Right renal pelvis (tissue), 4 donors: ENCODE data around the gene MEF2C. TPM values are rescaled to one million over a fixed set of nuclear protein-coding genes. Genes with fewer than 3 reads are reported as not detected.

ENCODE experiments used
- DNase-seq, 4 donors: peaks; one replicate each; pipeline ENCODE4 v3.0.0-alpha.2; 2013; ENCODE audit warnings: low read depth in 4 of 4, low spot score in 3 of 4, missing footprints in 1 of 4
- polyA plus RNA-seq, 4 donors: library from polyadenylated mRNA; unstranded; fragments of 120-200 nt; gene quantifications; one replicate each; pipeline ENCODE4 v1.2.1, GENCODE V29; 2013; ENCODE audit not compliant: insufficient read length in 4 of 4

MEF2C gene
- polyA plus RNA-seq, 4 donors, result 35.7 to 47.2 (median 43.0) TPM

- DNase-seq, result peak in 3 of 4 donors; percentile 23 to 43 (median 36)
Measured at GRCh38 chr5:88889189-88890069, 6.4 kb upstream of the MEF2C start.

GRCh38 chr5:88888848-88889188 lies 5.8 kb upstream of the MEF2C start:
- no peak for DNase-seq

- DNase-seq, result no peak
Measured at GRCh38 chr5:88888291-88888690, 5.3 kb upstream of the MEF2C start.

- no peak for DNase-seq
Measured at GRCh38 chr5:88887342-88887741, 4.4 kb upstream of the MEF2C start.

DNA sequence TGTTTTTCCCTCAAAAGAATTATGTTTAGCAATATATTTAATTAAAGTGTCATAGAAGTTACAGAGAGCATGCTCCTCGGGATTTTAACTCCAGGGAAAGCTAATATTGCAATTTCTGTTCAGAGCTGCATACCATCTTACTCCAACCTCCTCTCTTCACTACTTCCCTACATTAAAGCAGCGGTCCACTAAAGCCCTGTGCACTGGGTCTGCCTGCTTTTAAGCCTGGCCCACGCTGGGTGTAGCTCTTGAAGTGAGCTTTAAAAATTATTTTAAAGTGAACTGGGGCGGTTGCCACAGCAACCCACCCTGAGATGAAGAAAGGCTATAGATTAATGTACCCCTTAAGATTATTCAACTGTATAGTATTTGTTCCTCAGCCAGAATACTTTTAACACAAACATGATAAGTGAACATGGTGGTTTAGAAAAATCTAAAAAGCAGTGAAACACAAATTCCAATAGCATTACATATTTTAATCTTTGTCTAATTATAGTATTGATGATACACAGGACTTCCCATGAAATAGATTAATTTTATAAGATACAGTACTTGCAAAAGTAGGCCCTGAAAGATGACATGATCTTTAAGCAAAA lies 3.9 kb upstream of the MEF2C start:
- DNase-seq, result no peak

- no peak for DNase-seq
Measured at GRCh38 chr5:88886252-88886651, 3.3 kb upstream of the MEF2C start.

DNA sequence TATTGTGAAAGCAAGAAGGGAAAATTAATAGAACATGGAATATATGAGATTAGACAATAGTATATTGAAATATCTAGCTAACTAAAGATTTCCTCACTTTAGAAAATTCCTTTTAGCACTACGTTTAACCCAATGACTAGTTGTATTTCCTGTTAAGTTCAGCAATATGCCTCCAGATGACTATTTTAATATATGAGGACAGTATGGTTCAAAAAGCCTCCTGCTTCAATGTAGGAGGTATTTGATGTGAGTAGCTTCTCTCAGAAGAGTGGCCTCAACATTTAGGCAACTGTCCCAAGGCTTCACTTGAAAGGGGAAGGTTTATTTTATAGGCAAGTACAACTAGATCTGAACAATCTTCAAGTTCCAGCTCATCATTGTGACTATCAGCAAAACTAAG lies 2.0 kb upstream of the MEF2C start:
- no peak for DNase-seq

- no peak for DNase-seq
Measured at GRCh38 chr5:88884608-88884877, 1.6 kb upstream of the MEF2C start.

GRCh38 chr5:88883836-88884607 lies 1.0 kb upstream of the MEF2C start:
- peak; percentile 31 to 53 (median 36) for DNase-seq

DNA sequence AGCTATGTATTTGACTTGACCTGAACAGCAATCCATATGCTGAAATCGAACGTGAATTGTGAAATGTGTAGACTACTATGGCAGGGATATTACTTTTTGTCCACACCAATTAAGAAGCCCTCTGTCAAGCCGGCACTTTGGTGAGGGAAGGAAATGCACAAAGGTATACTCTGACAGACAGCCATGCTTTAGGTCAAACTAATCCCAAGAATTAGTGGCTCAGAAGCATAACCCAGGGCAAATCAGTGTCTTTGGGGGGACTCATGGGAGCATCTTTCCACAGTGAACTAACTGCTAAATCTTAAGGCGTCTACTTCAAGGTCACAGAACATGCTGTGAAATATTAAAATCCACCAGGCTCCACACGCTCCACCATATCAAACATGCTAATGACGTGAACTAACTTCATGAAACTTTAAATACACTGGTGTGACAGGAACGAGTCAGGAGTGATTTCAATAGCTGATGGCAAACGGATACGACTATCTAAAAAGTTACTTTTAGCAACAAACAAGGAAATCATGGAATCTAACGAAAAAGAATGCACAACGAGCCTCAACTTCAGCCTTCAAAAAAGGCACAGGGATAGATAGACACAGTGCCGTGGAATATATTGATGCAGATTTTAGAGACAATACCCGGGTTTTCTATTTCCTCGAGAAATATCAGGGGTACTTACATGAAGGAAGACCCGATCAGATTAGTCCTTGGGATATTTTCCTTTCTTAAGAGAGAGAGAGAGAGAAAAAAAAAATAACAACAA lies 527 bp downstream of the MEF2C start:
- DNase-seq, result peak in 2 of 4 donors; percentile 15 to 22

DNA sequence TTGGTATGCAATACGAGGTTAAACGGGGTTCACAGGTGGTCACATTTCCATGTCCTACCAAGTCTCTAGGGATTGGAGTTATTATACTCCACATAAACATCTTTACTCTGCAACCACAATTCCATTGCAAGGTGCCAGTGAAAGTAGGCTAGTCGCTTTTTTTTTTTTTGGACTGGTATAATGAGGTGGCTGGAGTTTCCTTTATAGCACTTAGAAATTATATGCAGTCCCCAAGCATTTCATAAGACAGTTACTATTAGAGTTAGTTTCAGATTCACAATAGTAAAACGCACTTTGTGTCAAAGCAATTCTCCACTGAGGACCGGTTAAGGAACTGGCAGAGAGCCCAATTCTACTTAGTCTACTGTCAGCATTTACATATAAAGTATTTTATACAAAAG lies 1.4 kb downstream of the MEF2C start:
- DNase-seq, result no peak

DNA sequence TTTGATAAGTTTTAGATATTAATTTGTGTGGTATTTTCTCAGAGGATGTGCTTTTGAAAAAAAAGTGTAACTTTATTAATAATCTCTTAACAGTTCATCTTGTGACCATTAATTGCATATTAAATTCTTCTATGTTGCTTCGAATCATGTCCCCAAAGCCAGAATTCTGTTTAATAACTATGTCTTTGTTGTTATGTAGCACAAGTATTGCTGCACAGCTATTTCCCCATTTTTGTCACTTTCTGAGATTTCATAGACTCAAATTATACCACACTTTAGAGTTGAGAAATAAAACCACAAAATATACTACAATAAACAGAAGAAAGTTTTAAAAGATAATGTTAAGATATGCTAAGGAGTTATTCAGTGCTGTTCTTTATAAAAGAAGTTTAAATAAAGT lies 2.8 kb downstream of the MEF2C start:
- DNase-seq, result no peak

DNA sequence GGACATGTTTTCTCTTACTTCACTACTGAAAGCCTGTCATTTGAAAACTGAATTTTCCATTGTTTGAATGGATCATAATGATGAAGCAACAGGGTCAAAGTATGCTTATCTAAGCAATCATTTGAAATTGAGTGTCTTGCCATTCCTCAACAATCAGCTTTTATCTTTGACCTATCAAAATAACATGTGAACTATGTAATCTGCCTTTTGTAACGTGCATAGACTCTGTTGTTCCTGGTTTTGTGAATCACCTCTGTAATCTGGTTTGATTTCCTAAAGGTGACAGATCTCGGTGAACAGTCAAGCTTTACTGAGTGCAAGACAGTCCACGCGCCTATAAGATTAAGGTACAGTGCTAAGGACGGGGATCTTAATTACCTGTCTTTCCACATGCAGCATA lies 3.3 kb downstream of the MEF2C start:
- DNase-seq, result no peak

GRCh38 chr5:88878976-88879375 lies 4.0 kb downstream of the MEF2C start:
- DNase-seq, result no peak

DNA sequence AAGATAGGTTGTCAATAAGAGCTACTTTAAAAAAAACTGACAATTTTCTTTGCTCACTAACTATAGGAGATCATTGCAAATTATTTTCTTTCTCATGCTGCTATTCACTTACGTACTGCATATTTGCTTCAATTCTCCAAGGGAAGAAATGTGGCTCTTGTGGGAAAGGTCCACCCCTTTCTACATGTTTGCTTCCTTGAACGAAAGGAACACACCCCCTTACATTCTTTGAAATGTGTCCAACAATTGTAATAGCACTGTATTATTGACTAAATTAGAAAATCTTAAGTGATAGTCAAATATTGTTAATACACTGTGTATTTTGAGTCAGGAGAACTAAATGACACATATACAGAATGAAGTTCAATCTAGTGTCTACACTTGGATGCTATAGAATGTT lies 5.2 kb downstream of the MEF2C start:
- no peak for DNase-seq

DNA sequence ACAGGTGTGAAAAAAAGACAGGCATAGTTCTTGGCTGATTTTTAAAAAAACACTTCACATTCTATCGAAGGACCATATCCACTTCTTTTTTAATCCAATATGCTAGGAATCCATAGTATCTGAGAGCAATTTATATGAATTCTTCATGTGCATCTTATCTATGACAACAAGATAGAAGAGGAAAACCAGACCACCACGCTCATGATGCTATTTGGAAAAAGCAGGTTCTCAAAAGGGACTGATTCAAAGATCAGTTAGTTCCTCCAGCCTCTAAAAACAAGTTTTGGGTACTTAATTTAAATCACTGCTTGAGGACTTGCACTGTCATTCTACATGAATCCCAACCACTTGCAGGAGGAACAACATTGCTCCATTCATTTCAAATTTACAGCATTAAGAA lies 6.3 kb downstream of the MEF2C start:
- no peak for DNase-seq

- DNase-seq, result no peak
Measured at GRCh38 chr5:88875341-88876234, 7.4 kb downstream of the MEF2C start.

- DNase-seq, result no peak
Measured at GRCh38 chr5:88873447-88873846, 9.5 kb downstream of the MEF2C start.

- DNase-seq, result no peak
Measured at GRCh38 chr5:88872971-88873370, 10.0 kb downstream of the MEF2C start.

GRCh38 chr5:88870285-88870684 lies 12.7 kb downstream of the MEF2C start:
- no peak for DNase-seq
